H9 (cell line): ENCODE results near the gene KAT6B. TPM values are rescaled to one million over a fixed set of nuclear protein-coding genes. Genes with fewer than 3 reads are reported as not detected.
A peak's percentile ranks its signal among the peaks of the same experiment; 100 is the strongest.

Experiments used
- DNase-seq: peaks from one replicate; pipeline ENCODE4 v3.0.0-alpha.2; 2017
- H2AFZ ChIP-seq: one replicate; pipeline ENCODE4 v1.6.1; 2013; ENCODE audit warnings: mild to moderate bottlenecking, low read length, control low read depth, moderate library complexity
- H2AK5ac ChIP-seq: 2 replicates; pipeline ENCODE4 v1.6.1; 2013; ENCODE audit warnings: low read length, control low read depth, mixed read lengths; ENCODE audit not compliant: insufficient read length
- H2BK120ac ChIP-seq: one replicate; pipeline ENCODE4 v1.6.1; 2013; ENCODE audit warnings: low read depth, mild to moderate bottlenecking, low read length, control low read depth, inconsistent platforms; ENCODE audit not compliant: poor library complexity, severe bottlenecking
- H2BK12ac ChIP-seq: 2 replicates; pipeline ENCODE4 v1.6.1; 2013; ENCODE audit warnings: low read length, control low read depth, mixed read lengths, low read depth; ENCODE audit not compliant: insufficient read length
- H2BK15ac ChIP-seq: 2 replicates; pipeline ENCODE4 v1.6.1; 2013; ENCODE audit warnings: low read depth, low read length, control low read depth
- H2BK20ac ChIP-seq: one replicate; pipeline ENCODE4 v1.6.1; 2013; ENCODE audit warnings: low read depth, mild to moderate bottlenecking, low read length, control low read depth, inconsistent platforms; ENCODE audit not compliant: poor library complexity, severe bottlenecking
- H2BK5ac ChIP-seq: 2 replicates; pipeline ENCODE4 v1.6.1; 2013; ENCODE audit warnings: low read length, control low read depth, mixed read lengths; ENCODE audit not compliant: insufficient read length
- H3K14ac ChIP-seq: 2 replicates; pipeline ENCODE4 v1.6.1; 2013; ENCODE audit warnings: low read length, control low read depth; ENCODE audit not compliant: insufficient read depth
- H3K18ac ChIP-seq: 2 replicates; pipeline ENCODE4 v1.6.1; 2013; ENCODE audit warnings: low read depth, mild to moderate bottlenecking, mixed read lengths, low read length, control low read depth; ENCODE audit not compliant: insufficient read length
- H3K23ac ChIP-seq: 2 replicates; pipeline ENCODE4 v1.6.1; 2013; ENCODE audit warnings: low read length, control low read depth, mixed read lengths, low read depth; ENCODE audit not compliant: insufficient read length
- H3K23me2 ChIP-seq: 2 replicates; pipeline ENCODE4 v1.6.1; 2013; ENCODE audit warnings: low read depth, mild to moderate bottlenecking, mixed read lengths, low read length, control low read depth; ENCODE audit not compliant: insufficient read length, poor library complexity, severe bottlenecking
- H3K27ac ChIP-seq: 2 replicates; pipeline ENCODE4 v1.5.1; 2013; ENCODE audit warnings: low read length, control low read depth, mixed read lengths, low read depth; ENCODE audit not compliant: insufficient read length
- H3K27me3 ChIP-seq: 2 replicates; pipeline ENCODE4 v1.6.1; 2013; ENCODE audit warnings: low read length, control low read depth, inconsistent platforms; ENCODE audit not compliant: insufficient read depth
- H3K4ac ChIP-seq: 2 replicates; pipeline ENCODE4 v1.6.1; 2013; ENCODE audit warnings: low read depth, mild to moderate bottlenecking, control low read depth, inconsistent platforms, low read length, moderate library complexity
- H3K4me1 ChIP-seq: 2 replicates; pipeline ENCODE4 v1.6.1; 2013; ENCODE audit warnings: low read length, control low read depth, inconsistent platforms; ENCODE audit not compliant: insufficient read depth
- H3K4me2 ChIP-seq: 2 replicates; pipeline ENCODE4 v1.6.1; 2013; ENCODE audit warnings: low read length, control low read depth, mixed read lengths; ENCODE audit not compliant: insufficient read length, insufficient read depth
- H3K56ac ChIP-seq: 2 replicates; pipeline ENCODE4 v1.6.1; 2013; ENCODE audit warnings: low read depth, mild to moderate bottlenecking, mixed read lengths, low read length, control low read depth; ENCODE audit not compliant: insufficient read length
- H3K79me1 ChIP-seq: 2 replicates; pipeline ENCODE4 v1.6.1; 2013; ENCODE audit warnings: low read depth, mild to moderate bottlenecking, moderate library complexity, low read length, control low read depth, inconsistent platforms; ENCODE audit not compliant: insufficient read depth, poor library complexity, severe bottlenecking
- H3K79me2 ChIP-seq: 2 replicates; pipeline ENCODE4 v1.6.1; 2013; ENCODE audit warnings: low read length, control low read depth, inconsistent platforms; ENCODE audit not compliant: insufficient read depth
- H3K9ac ChIP-seq: 2 replicates; pipeline ENCODE4 v1.6.1; 2013; ENCODE audit warnings: low read length, control low read depth, mixed read lengths; ENCODE audit not compliant: insufficient read length; ENCODE audit errors: extremely low read depth
- H3K9me3 ChIP-seq: one replicate; pipeline ENCODE4 v1.6.1; 2013; ENCODE audit warnings: low read depth, low read length, inconsistent platforms; ENCODE audit not compliant: control insufficient read depth
- H3T11ph ChIP-seq: one replicate; pipeline ENCODE4 v1.6.1; 2013; ENCODE audit warnings: mild to moderate bottlenecking, low read length, control low read depth, inconsistent platforms
- H4K20me1 ChIP-seq: one replicate; pipeline ENCODE4 v1.6.1; 2013; ENCODE audit not compliant: control insufficient read depth, insufficient read length, insufficient read depth
- H4K5ac ChIP-seq: 2 replicates; pipeline ENCODE4 v1.6.1; 2013; ENCODE audit warnings: low read depth, mild to moderate bottlenecking, mixed read lengths, low read length, control low read depth; ENCODE audit not compliant: insufficient read length
- H4K8ac ChIP-seq: replicated peaks from 2 replicates; pipeline ENCODE4 v1.6.1; 2013; ENCODE audit warnings: low read length, control low read depth, mixed read lengths, low read depth; ENCODE audit not compliant: insufficient read length
- H4K91ac ChIP-seq: 2 replicates; pipeline ENCODE4 v1.6.1; 2013; ENCODE audit warnings: low read depth, mild to moderate bottlenecking, moderate library complexity, mixed read lengths, low read length, control low read depth; ENCODE audit not compliant: insufficient read length
- H3K27ac Mint-ChIP-seq, 3 experiments: 2 replicates in 2 of 3; 3 replicates in 1 of 3; pipeline ENCODE4 v1.8.0; 2020 to 2021; ENCODE audit warnings: mixed read lengths in 3 of 3, mild to moderate bottlenecking in 1 of 3, moderate library complexity in 1 of 3
- H3K27me3 Mint-ChIP-seq: 2 replicates; pipeline ENCODE4 v1.8.0; 2021; ENCODE audit warnings: low read depth, mild to moderate bottlenecking, moderate library complexity, mixed read lengths
- H3K36me3 Mint-ChIP-seq, 3 experiments: 2 replicates in 2 of 3; 3 replicates in 1 of 3; pipeline ENCODE4 v1.8.0; 2020 to 2021; ENCODE audit warnings: low read depth in 3 of 3, mixed read lengths in 3 of 3; ENCODE audit not compliant: insufficient read depth in 1 of 3
- H3K4me1 Mint-ChIP-seq, 2 experiments: 2 replicates each; pipeline ENCODE4 v1.8.0; 2020; ENCODE audit warnings: mixed read lengths in 2 of 2
- H3K4me3 Mint-ChIP-seq, 2 experiments: 2 replicates in 1 of 2; 3 replicates in 1 of 2; pipeline ENCODE4 v1.8.0; 2020 to 2021; ENCODE audit warnings: mild to moderate bottlenecking in 2 of 2, mixed read lengths in 2 of 2, moderate library complexity in 1 of 2
- H3K9me3 Mint-ChIP-seq, 2 experiments: 2 replicates in 1 of 2; 3 replicates in 1 of 2; pipeline ENCODE4 v1.8.0; 2020; ENCODE audit warnings: mild to moderate bottlenecking in 2 of 2, mixed read lengths in 2 of 2, moderate library complexity in 1 of 2
- WGBS: extraction: QIAGEN DNeasy Blood & Tissue Kit; methylation state at CpG from one replicate; pipeline ENCODE4 v1.1.7; 2013; ENCODE audit warnings: missing lambda C conversion rate, low lambda C conversion rate, mixed read lengths; ENCODE audit not compliant: insufficient read length; ENCODE audit errors: extremely low coverage; 5-methylcytosine and 5-hydroxymethylcytosine counted together
- total RNA-seq: library from RNA; stranded (reverse); gene quantifications from 2 replicates; pipeline ENCODE4 v1.2.1, GENCODE V29; 2021
- TF ChIP-seq, protein P1 (sequence below): fragments of 200-600 bp; sonication (generic); conservative IDR thresholded peaks from 3 replicates; pipeline ENCODE4 v1.8.0; 2021; ENCODE audit warnings: antibody characterized with exemption, mild to moderate bottlenecking

KAT6B gene
- total RNA-seq, 1 experiment from 2014 or later: 34.2 TPM

GRCh38 chr10:74813381-74814259, 12.8 kb upstream of the KAT6B start:
- H3K4ac ChIP-seq: no peak overlapping the region
- H3K56ac ChIP-seq: no peak overlapping the region
- no peaks in the 10 kb centered on the region for H3K79me1 ChIP-seq
- H3K4me1 Mint-ChIP-seq: peaks cover 7% of the 10 kb centered on the region in 2 experiments
- no peak overlapping the region for H2AK5ac ChIP-seq
- no peak overlapping the region for H2BK5ac ChIP-seq
- no peak overlapping the region for H4K8ac ChIP-seq
- TF ChIP-seq, protein P1, sequence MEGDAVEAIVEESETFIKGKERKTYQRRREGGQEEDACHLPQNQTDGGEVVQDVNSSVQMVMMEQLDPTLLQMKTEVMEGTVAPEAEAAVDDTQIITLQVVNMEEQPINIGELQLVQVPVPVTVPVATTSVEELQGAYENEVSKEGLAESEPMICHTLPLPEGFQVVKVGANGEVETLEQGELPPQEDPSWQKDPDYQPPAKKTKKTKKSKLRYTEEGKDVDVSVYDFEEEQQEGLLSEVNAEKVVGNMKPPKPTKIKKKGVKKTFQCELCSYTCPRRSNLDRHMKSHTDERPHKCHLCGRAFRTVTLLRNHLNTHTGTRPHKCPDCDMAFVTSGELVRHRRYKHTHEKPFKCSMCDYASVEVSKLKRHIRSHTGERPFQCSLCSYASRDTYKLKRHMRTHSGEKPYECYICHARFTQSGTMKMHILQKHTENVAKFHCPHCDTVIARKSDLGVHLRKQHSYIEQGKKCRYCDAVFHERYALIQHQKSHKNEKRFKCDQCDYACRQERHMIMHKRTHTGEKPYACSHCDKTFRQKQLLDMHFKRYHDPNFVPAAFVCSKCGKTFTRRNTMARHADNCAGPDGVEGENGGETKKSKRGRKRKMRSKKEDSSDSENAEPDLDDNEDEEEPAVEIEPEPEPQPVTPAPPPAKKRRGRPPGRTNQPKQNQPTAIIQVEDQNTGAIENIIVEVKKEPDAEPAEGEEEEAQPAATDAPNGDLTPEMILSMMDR: no peak
- H4K20me1 ChIP-seq: no peaks in the 10 kb centered on the region
- peak overlapping the region; percentile 35 for H3K4me2 ChIP-seq
- H3K23me2 ChIP-seq: no peaks in the 10 kb centered on the region
- no peak overlapping the region for H3K9ac ChIP-seq
- H2BK15ac ChIP-seq: no peak overlapping the region
- H3K18ac ChIP-seq: peak overlapping the region; percentile 51
- H3K9me3 Mint-ChIP-seq: peaks cover 18% of the 10 kb centered on the region in 2 experiments
- peaks cover 2 to 10% (median 7%) of the 10 kb centered on the region in 3 experiments; a peak in 4 of 7 replicates for H3K36me3 Mint-ChIP-seq
- H3K27me3 Mint-ChIP-seq: no peaks in the 10 kb centered on the region; the same call in 1 of the 2 replicates
- no CpG with 5 or more reads among the region's 53 CpGs for WGBS
- H3K4me1 ChIP-seq: no peaks in the 10 kb centered on the region
- H3K9me3 ChIP-seq: peaks cover 6% of the 10 kb centered on the region
- H3K79me2 ChIP-seq: 0 out of 2 replicates have a peak, but pooled peaks cover 2% of the 10 kb centered on the region
- H3K14ac ChIP-seq: peak overlapping the region; percentile 68; the same call in 1 of the 2 replicates
- H2BK12ac ChIP-seq: no peak overlapping the region
- no peak overlapping the region for H3T11ph ChIP-seq
- no peak overlapping the region for H3K27ac ChIP-seq
- DNase-seq: peak; percentile 52
- H4K5ac ChIP-seq: no peak overlapping the region
- no peak overlapping the region for H3K27ac Mint-ChIP-seq
- no peak overlapping the region for H2AFZ ChIP-seq
- H3K4me3 Mint-ChIP-seq: no peak overlapping the region
- H2BK120ac ChIP-seq: no peak overlapping the region
- H3K27me3 ChIP-seq: no peaks in the 10 kb centered on the region
- H3K23ac ChIP-seq: no peak overlapping the region
- no peak overlapping the region for H4K91ac ChIP-seq
- no peak overlapping the region for H2BK20ac ChIP-seq
